ENCODE results near the gene PTN.
"Not testable (repeated sequence)": the region's sequence is repeated elsewhere in the genome, so short reads cannot be mapped to it uniquely, and the experiment has no call there.

PTN gene

GRCh38 chr7:137203351-137203750 lies 140.2 kb downstream of the PTN start:
- intact Hi-C loops (cut with DNase I), result no loop called here
- no peak for DNase-seq

- intact Hi-C loops (cut with DNase I), result no loop called here
- DNase-seq, result no peak
These were observed 146.9 kb downstream of the PTN start for GRCh38 chr7:137196648-137197047.

GRCh38 chr7:137195996-137196395 lies 147.5 kb downstream of the PTN start:
- no peak for DNase-seq

GRCh38 chr7:137181619-137182018 lies 161.9 kb downstream of the PTN start:
- DNase-seq, result peak in 1 of 10 donors; percentile 32
- intact Hi-C loops (cut with DNase I), result not testable (repeated sequence)

More at GRCh38 chr7:137195996-137196395, 147.5 kb downstream of the PTN start:
- intact Hi-C loops (cut with DNase I), result no loop called here

Data from posterior cingulate gyrus (tissue), 11 donors.